GM12878 (cell line): ENCODE data around the gene DDX54. TPM values are rescaled to one million over a fixed set of nuclear protein-coding genes. Genes with fewer than 3 reads are reported as not detected.

Experiments used
- ATAC-seq: fragments of 200-7000 bp; cut with Tn5 transposase; 3 replicates; pipeline ENCODE4 v1.9.1; 2020; ENCODE audit warnings: mild to moderate bottlenecking, moderate library complexity
- BruUV-seq: library from RNA; stranded (reverse); fragments of 400-500 nt; replicated peaks from 2 replicates; lab custom pipeline; 2021; lab: Mats Ljungman, UMichigan
- CTCF ChIA-PET: fragments of 300-600 bp; sonication (Branson Sonifier 250); formaldehyde crosslinking; extraction: SDS; loops from one replicate; lab custom pipeline; 2021; ENCODE audit warnings: inconsistent platforms; lab: Yijun Ruan, JAX
- POLR2A ChIA-PET: fragments of 350-600 bp; formaldehyde crosslinking; extraction: SDS; loops from one replicate; lab custom pipeline; 2021; ENCODE audit warnings: inconsistent platforms; lab: Charles Lee
- RAD21 ChIA-PET: fragments of 300-600 bp; sonication (Branson Sonifier 250); formaldehyde crosslinking; loops from one replicate; lab custom pipeline; 2023; ENCODE audit warnings: antibody characterized with exemption; ENCODE audit not compliant: unreplicated experiment; lab: Charles Lee
- SMC1A ChIA-PET: fragments of 300-600 bp; sonication (Branson Sonifier 250); formaldehyde crosslinking; loops from one replicate; lab custom pipeline; 2023; ENCODE audit not compliant: unreplicated experiment, uncharacterized antibody; lab: Charles Lee
- DNase-seq: peaks from one replicate; pipeline ENCODE4 v3.0.0-alpha.2; 2011; ENCODE audit warnings: low read depth, low spot score
- FAIRE-seq: peaks from 3 replicates; lab custom pipeline; 2011; peaks lifted over from hg19 to GRCh38; lab: Jason Lieb, UNC
- H2AFZ ChIP-seq: 2 replicates; pipeline ENCODE4 v1.6.0; 2011; ENCODE audit warnings: low read depth, low read length, control low read depth; ENCODE audit not compliant: control insufficient read depth
- H3K27ac ChIP-seq: 2 replicates; pipeline ENCODE4 v1.5.1; 2011; ENCODE audit warnings: control low read depth; ENCODE audit not compliant: control insufficient read depth, insufficient read depth
- H3K27me3 ChIP-seq, 2 experiments: replicated peaks in 1 of 2; 2 replicates each; pipeline versions ENCODE4 v1.6.0 to v1.6.1; 2011; ENCODE audit warnings: low read length in 1 of 2; ENCODE audit not compliant: control insufficient read depth in 2 of 2, insufficient read depth in 2 of 2
- H3K36me3 ChIP-seq, 2 experiments: 2 replicates each; pipeline ENCODE4 v1.5.1; 2011; ENCODE audit warnings: low read length in 1 of 2; ENCODE audit not compliant: control insufficient read depth in 2 of 2, insufficient read depth in 2 of 2
- H3K4me1 ChIP-seq: 2 replicates; pipeline ENCODE4 v1.6.1; 2011; ENCODE audit warnings: mild to moderate bottlenecking, low read length, moderate library complexity, mixed read lengths; ENCODE audit not compliant: control insufficient read depth, insufficient read depth
- H3K4me2 ChIP-seq: 2 replicates; pipeline ENCODE4 v1.6.0; 2011; ENCODE audit warnings: control low read depth; ENCODE audit not compliant: control insufficient read depth, insufficient read depth
- H3K4me3 ChIP-seq: fragments of 200-600 bp; sonication (generic); 2 replicates; pipeline ENCODE4 v1.5.1; 2016
- H3K79me2 ChIP-seq: 2 replicates; pipeline ENCODE4 v1.6.0; 2011; ENCODE audit warnings: low read length; ENCODE audit not compliant: control insufficient read depth, insufficient read depth
- H3K9ac ChIP-seq: 2 replicates; pipeline ENCODE4 v1.8.0; 2011; ENCODE audit warnings: low read length, control low read depth, mixed read lengths; ENCODE audit not compliant: control insufficient read depth, insufficient read depth
- H3K9me3 ChIP-seq: replicated peaks from 3 replicates; pipeline ENCODE4 v1.5.1; 2011; ENCODE audit warnings: mild to moderate bottlenecking, low read length; ENCODE audit not compliant: control insufficient read depth, insufficient read depth
- H4K20me1 ChIP-seq: 2 replicates; pipeline ENCODE4 v1.6.0; 2011; ENCODE audit not compliant: control insufficient read depth, insufficient read depth
- ESRRA ChIP-seq: IDR thresholded peaks from 2 replicates; pipeline ENCODE4 v1.6.1; 2012; ENCODE audit warnings: mild to moderate bottlenecking, low read length, improper control_type of control experiment
- FOXM1 ChIP-seq: IDR thresholded peaks from 2 replicates; pipeline ENCODE4 v1.6.1; 2012; ENCODE audit warnings: low read depth, mild to moderate bottlenecking, inconsistent platforms, low read length, moderate library complexity
- KLF5 ChIP-seq: fragments of 450-650 bp; IDR thresholded peaks from 2 replicates; pipeline ENCODE4 v1.6.1; 2014; ENCODE audit warnings: mild to moderate bottlenecking; ENCODE audit not compliant: partially characterized antibody
- MEF2A ChIP-seq: IDR thresholded peaks from 2 replicates; pipeline ENCODE4 v1.6.1; 2011; ENCODE audit warnings: low read depth, mild to moderate bottlenecking, low read length, moderate library complexity; ENCODE audit not compliant: insufficient read depth
- NFYA ChIP-seq: IDR thresholded peaks from 2 replicates; pipeline ENCODE4 v1.6.1; 2011; ENCODE audit warnings: low read depth, mild to moderate bottlenecking, low read length, improper control_type of control experiment, borderline replicate concordance
- NR2C1 ChIP-seq: fragments of 450-650 bp; IDR thresholded peaks from 2 replicates; pipeline ENCODE4 v1.6.1; 2017; ENCODE audit warnings: antibody characterized with exemption, mild to moderate bottlenecking, moderate library complexity
- SREBF1 ChIP-seq: IDR thresholded peaks from 2 replicates; pipeline ENCODE4 v1.6.1; 2012; ENCODE audit warnings: mild to moderate bottlenecking, low read length
- WGBS: methylation state at CpG from one replicate; pipeline ENCODE4 v1.1.6; 2016; ENCODE audit warnings: low lambda C conversion rate; ENCODE audit not compliant: insufficient replicate concordance, insufficient coverage; ENCODE audit errors: missing lambda C conversion rate; 5-methylcytosine and 5-hydroxymethylcytosine counted together
- in situ Hi-C: fragments of 300-500 bp; cut with MboI; formaldehyde crosslinking; loops from 9 replicates; pipeline ENCODE4 v1.14.3; 2018; ENCODE audit warnings: mixed read lengths
- intact Hi-C: fragments of 100-400 bp; cut with micrococcal nuclease; formaldehyde crosslinking; loops from one replicate; pipeline ENCODE4 v1.14.2; 2022; ENCODE audit not compliant: unreplicated experiment
- polyA plus RNA-seq, 11 experiments: library from polyadenylated mRNA; depleted of rRNA in 4 of 11; unstranded in 6 of 11; stranded (reverse) in 5 of 11; fragments of >200 nt; fragmentation: Nextera tagmentation in 4 of 11; fragmentation: Illumina TruSeq in 1 of 11; extraction: Ambion mirVana in 4 of 11; extraction: Trizol in 1 of 11; gene quantifications; 1 replicate in 1 of 11; 2 replicates in 10 of 11; pipeline versions ENCODE4 v1.2.1 to v1.2.3, GENCODE V29; 2011 to 2016; ENCODE audit warnings: inconsistent platforms in 2 of 11, missing spikeins in 2 of 11, low read depth in 1 of 11
- total RNA-seq, 4 experiments: library from RNA; depleted of rRNA in 3 of 4; stranded (reverse); fragments of >200 nt in 3 of 4; fragmentation: Illumina TruSeq in 1 of 4; extraction: Trizol in 1 of 4; gene quantifications; 2 replicates each; pipeline versions ENCODE4 v1.2.1 to v1.2.3, GENCODE V29; 2013 to 2021
- TF ChIP-seq, protein P1 (sequence below): IDR thresholded peaks from 2 replicates; pipeline ENCODE4 v1.6.1; 2012; ENCODE audit warnings: low read depth, low read length, improper control_type of control experiment
- TF ChIP-seq, protein P2 (sequence below): fragments of 450-650 bp; IDR thresholded peaks from 2 replicates; pipeline ENCODE4 v1.6.1; 2018; ENCODE audit warnings: mild to moderate bottlenecking, low read depth, moderate library complexity; ENCODE audit not compliant: partially characterized antibody
- TF ChIP-seq, protein P3 (sequence below): fragments of 450-650 bp; IDR thresholded peaks from 2 replicates; pipeline ENCODE4 v1.6.1; 2017; ENCODE audit warnings: mild to moderate bottlenecking, moderate library complexity

Gene DDX54
- total and polyA plus RNA-seq, 10 of the 15 experiments (the other 5 are each of a cell fraction or from before 2014, with no cell fraction given) = 1.9 to 115 (median 56.3) TPM

DNA sequence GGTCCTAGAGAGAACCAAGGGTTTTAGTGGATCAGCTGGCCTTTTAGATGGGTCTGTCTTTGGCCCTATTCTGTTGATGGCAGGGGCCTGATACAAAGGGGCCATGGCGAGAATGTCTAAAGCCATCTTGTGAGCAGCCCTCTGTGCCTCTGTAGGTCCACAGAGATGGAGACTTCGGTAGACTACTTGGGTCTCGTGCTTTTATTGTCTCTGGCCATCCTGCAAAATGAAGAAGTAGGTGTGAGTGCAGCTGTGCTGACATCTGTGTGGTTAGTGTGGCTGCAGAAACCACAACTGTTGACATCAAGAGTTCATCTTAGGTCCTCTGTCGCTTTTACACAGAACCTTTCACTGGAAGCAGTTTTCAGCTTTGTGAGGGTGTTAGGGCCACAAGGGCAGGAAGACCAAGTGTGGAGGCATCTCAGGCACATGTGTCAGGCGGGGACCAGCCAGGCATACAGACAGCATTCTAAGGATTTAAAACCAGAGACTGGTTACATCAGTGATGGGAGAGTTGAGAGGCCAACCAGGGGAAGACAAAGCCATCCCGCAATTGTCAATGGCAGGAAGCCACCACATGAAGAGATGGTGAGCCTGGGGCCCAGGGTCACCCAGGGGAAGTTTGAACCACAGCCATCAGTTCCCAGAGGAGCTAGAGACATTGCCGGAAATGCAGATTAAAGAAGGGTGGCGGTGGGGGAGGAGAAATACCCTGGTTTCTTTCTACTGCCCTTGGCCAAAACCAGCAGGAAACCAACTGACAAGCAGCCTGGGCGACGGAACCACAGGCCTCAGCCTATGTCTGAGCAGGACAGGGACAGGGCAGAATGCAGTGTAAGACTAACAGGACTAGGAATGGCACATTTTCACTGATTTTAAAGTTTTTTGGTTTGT, 23.0 kb upstream of the DDX54 start:
- intact Hi-C loops = loop anchor here (1.0 to 2.0 kb wide), 3 partner anchors 13 to 21 kb away; partner anchors contain the start of gene TPCN1
- FAIRE-seq (peak; percentile 88), DNase-seq (peak; percentile 99), ATAC-seq (peak; percentile 84)
- H3K9me3 ChIP-seq = no peaks in the 10 kb centered on the region
- H4K20me1 ChIP-seq = no peaks in the 10 kb centered on the region
- H3K4me1 ChIP-seq = peaks cover 54% of the 10 kb centered on the region
- SMC1A ChIA-PET = interaction anchor here (0.7 to 11.1 kb wide), 6 partner anchors 9 to 22 kb away, joined by 3 to 237 read pairs (median 3); partner anchors contain the start of genes DDX54, RITA1 and TPCN1
- RAD21 ChIA-PET = interaction anchor here (0.6 to 5.4 kb wide), 12 partner anchors 9 to 121 kb away, joined by 3 to 51 read pairs (median 4); partner anchors contain the start of gene TPCN1
- H3K27ac ChIP-seq = peak overlapping the region; percentile 84
- WGBS = under 1% methylated on average over 10 of the region's 10 CpGs
- H3K36me3 ChIP-seq = no peaks in the 10 kb centered on the region
- TSS peak; percentile 83 for BruUV-seq
- no peaks in the 10 kb centered on the region for H3K27me3 ChIP-seq
- H3K4me2 ChIP-seq = peak overlapping the region; percentile 91
- in situ Hi-C loops = loop anchor here (25.0 kb wide), 1 partner anchor 1771 kb away; no protein-coding TSS in a partner anchor
- peak overlapping the region; percentile 16; the same call in 1 of the 2 replicates for H3K4me3 ChIP-seq
- peak overlapping the region; percentile 48 for H3K9ac ChIP-seq
- CTCF ChIA-PET = interaction anchor here (0.6 to 2.4 kb wide), 6 partner anchors 9 to 25 kb away, joined by 3 to 10 read pairs (median 3); partner anchors contain the start of gene TPCN1
- POLR2A ChIA-PET = interaction anchor here (0.6 to 7.2 kb wide), 7 partner anchors 9 to 28 kb away, joined by 3 to 108 read pairs (median 6); partner anchors contain the start of gene TPCN1
- H3K79me2 ChIP-seq = no peaks in the 10 kb centered on the region
- H2AFZ ChIP-seq = peak overlapping the region; percentile 53
- TF ChIP-seq NFYA (no peak), ESRRA (no peak; the same call in 1 of the 2 replicates), MEF2A (peak; percentile 50; the same call in 1 of the 2 replicates), SREBF1 (no peak), NR2C1 (peak; percentile 25; the same call in 1 of the 2 replicates), FOXM1 (peak; percentile 92), KLF5 (peak; percentile 32)
- TF ChIP-seq, protein P1, sequence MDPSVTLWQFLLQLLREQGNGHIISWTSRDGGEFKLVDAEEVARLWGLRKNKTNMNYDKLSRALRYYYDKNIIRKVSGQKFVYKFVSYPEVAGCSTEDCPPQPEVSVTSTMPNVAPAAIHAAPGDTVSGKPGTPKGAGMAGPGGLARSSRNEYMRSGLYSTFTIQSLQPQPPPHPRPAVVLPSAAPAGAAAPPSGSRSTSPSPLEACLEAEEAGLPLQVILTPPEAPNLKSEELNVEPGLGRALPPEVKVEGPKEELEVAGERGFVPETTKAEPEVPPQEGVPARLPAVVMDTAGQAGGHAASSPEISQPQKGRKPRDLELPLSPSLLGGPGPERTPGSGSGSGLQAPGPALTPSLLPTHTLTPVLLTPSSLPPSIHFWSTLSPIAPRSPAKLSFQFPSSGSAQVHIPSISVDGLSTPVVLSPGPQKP = no peak; the same call in 1 of the 2 replicates
- TF ChIP-seq, protein P2, sequence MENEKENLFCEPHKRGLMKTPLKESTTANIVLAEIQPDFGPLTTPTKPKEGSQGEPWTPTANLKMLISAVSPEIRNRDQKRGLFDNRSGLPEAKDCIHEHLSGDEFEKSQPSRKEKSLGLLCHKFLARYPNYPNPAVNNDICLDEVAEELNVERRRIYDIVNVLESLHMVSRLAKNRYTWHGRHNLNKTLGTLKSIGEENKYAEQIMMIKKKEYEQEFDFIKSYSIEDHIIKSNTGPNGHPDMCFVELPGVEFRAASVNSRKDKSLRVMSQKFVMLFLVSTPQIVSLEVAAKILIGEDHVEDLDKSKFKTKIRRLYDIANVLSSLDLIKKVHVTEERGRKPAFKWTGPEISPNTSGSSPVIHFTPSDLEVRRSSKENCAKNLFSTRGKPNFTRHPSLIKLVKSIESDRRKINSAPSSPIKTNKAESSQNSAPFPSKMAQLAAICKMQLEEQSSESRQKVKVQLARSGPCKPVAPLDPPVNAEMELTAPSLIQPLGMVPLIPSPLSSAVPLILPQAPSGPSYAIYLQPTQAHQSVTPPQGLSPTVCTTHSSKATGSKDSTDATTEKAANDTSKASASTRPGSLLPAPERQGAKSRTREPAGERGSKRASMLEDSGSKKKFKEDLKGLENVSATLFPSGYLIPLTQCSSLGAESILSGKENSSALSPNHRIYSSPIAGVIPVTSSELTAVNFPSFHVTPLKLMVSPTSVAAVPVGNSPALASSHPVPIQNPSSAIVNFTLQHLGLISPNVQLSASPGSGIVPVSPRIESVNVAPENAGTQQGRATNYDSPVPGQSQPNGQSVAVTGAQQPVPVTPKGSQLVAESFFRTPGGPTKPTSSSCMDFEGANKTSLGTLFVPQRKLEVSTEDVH = no peak
- TF ChIP-seq, protein P3, sequence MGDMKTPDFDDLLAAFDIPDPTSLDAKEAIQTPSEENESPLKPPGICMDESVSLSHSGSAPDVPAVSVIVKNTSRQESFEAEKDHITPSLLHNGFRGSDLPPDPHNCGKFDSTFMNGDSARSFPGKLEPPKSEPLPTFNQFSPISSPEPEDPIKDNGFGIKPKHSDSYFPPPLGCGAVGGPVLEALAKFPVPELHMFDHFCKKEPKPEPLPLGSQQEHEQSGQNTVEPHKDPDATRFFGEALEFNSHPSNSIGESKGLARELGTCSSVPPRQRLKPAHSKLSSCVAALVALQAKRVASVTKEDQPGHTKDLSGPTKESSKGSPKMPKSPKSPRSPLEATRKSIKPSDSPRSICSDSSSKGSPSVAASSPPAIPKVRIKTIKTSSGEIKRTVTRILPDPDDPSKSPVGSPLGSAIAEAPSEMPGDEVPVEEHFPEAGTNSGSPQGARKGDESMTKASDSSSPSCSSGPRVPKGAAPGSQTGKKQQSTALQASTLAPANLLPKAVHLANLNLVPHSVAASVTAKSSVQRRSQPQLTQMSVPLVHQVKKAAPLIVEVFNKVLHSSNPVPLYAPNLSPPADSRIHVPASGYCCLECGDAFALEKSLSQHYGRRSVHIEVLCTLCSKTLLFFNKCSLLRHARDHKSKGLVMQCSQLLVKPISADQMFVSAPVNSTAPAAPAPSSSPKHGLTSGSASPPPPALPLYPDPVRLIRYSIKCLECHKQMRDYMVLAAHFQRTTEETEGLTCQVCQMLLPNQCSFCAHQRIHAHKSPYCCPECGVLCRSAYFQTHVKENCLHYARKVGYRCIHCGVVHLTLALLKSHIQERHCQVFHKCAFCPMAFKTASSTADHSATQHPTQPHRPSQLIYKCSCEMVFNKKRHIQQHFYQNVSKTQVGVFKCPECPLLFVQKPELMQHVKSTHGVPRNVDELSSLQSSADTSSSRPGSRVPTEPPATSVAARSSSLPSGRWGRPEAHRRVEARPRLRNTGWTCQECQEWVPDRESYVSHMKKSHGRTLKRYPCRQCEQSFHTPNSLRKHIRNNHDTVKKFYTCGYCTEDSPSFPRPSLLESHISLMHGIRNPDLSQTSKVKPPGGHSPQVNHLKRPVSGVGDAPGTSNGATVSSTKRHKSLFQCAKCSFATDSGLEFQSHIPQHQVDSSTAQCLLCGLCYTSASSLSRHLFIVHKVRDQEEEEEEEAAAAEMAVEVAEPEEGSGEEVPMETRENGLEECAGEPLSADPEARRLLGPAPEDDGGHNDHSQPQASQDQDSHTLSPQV = peak; percentile 91
